ENCODE results near the gene PELI3.
"Not testable (repeated sequence)": the region's sequence is repeated elsewhere in the genome, so short reads cannot be mapped to it uniquely, and the experiment has no call there.

Gene PELI3

DNA sequence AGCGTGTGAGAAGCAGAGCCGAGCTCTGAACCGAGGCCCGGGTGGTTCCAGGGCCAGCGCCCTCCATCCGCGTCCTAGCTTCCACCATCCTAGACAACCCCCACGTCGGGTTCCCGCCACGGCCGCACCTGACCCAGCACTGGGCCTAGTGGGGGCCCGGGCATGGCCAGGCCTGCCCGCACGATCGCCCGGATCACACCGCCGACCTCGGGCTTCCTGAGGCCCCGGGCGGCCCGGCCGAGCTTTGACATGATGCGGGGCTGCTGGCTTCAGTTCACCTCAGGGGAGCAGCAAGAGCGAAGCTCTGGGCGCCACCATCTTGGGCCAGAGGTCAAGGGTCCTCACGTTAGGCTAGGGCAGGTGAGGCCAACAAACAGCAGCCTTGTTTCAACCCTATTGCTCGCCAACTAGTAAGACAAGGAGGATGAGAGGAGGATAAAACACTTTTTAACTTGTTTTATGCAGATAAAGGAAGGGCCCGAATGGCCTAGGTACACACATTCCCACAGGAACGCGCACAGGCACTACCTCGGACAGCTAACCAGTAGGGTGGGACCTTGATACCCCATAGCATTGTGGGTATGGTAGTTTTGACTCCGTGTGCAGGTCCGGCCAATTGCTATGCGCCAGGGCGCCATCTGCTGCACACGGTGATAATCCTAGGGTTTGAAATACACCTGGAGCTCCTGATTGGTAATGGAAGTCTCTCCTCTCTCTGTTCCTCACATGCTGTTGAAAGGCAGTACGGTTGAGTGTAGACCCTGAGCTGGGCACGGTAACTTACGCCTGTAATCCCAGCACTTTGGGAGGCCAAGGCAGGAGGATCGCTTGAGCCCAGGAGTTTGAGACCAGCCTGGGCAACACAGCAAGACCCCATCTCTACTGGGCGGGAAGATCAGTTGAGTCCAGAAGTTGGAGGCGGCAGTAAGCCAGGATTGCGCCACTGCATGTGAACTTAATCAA lies 27.9 kb upstream of the PELI3 start, which contains the start of gene MRPL11:
TSS of gene MRPL11 (minus strand) at position 345 of the 963 bp plus-strand sequence. CDS start at position 251, 94 bp downstream.
- DNase-seq (ENCODE audit: low read depth), result peak; percentile 94
- peak within 1 kb of the TSS; percentile 66 for H3K4me3 ChIP-seq (replicated peaks; ENCODE audit: low read depth, low read length)
- TF ChIP-seq, protein P1, sequence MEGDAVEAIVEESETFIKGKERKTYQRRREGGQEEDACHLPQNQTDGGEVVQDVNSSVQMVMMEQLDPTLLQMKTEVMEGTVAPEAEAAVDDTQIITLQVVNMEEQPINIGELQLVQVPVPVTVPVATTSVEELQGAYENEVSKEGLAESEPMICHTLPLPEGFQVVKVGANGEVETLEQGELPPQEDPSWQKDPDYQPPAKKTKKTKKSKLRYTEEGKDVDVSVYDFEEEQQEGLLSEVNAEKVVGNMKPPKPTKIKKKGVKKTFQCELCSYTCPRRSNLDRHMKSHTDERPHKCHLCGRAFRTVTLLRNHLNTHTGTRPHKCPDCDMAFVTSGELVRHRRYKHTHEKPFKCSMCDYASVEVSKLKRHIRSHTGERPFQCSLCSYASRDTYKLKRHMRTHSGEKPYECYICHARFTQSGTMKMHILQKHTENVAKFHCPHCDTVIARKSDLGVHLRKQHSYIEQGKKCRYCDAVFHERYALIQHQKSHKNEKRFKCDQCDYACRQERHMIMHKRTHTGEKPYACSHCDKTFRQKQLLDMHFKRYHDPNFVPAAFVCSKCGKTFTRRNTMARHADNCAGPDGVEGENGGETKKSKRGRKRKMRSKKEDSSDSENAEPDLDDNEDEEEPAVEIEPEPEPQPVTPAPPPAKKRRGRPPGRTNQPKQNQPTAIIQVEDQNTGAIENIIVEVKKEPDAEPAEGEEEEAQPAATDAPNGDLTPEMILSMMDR (IDR thresholded peaks at IDR 0.05; ENCODE audit: low read length, missing control alignments), result peak; percentile 74

DNA sequence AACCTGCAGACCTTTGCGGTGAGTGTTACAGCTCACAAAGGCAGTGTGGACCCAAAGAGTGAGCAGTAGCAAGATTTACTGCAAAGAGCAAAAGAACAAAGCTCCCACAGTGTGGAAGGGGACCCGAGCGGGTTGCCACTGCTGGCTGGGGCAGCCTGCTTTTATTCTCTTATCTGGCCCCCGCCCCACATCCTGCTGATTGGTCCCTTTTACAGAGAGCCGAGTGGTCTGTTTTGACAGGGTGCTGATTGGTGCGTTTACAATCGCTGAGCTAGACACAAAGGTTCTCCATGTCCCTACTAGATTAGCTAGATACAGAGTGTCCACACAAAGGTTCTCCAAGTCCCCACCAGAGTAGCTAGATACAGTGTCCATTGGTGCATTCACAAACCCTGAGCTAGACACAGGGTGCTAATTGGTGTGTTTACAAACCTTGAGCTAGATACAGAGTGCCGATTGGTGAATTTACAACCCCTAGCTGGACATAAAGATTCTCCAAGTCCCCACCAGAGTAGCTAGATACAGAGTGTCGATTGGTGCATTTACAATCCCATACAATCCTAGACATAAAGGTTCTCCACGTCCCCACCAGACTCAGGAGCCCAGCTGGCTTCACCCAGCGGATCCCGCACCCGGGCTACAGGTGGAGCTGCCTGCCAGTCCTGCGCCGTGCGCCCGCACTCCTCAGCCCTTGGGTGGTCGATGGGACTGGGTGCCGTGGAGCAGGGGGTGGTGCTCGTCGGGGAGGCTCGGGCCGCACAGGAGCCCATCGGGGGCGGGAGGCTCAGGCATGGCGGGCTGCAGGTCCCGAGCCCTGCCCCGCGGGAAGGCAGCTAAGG lies 26.4 kb upstream of the PELI3 start:
- not testable (repeated sequence) for DNase-seq (ENCODE audit: low read depth); H3K4me3 ChIP-seq (replicated peaks; ENCODE audit: low read depth, low read length)

DNA sequence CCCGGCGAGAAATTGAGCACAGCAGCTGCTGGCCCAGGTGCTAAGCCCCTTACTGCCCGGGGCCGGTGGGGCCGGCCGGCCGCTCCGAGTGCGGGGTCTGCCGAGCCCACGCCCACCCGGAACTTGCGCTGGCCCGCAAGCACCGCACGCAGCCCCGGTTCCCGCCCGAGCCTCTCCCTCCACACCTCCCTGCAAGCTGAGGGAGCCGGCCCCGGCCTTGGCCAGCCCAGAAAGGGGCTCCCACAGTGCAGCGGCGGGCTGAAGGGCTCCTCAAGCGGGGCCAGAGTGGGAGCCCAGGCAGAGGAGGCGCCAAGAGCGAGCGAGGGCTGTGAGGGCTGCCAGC lies 25.8 kb upstream of the PELI3 start:
- not testable (repeated sequence) for DNase-seq (ENCODE audit: low read depth); H3K4me3 ChIP-seq (replicated peaks; ENCODE audit: low read depth, low read length)

DNA sequence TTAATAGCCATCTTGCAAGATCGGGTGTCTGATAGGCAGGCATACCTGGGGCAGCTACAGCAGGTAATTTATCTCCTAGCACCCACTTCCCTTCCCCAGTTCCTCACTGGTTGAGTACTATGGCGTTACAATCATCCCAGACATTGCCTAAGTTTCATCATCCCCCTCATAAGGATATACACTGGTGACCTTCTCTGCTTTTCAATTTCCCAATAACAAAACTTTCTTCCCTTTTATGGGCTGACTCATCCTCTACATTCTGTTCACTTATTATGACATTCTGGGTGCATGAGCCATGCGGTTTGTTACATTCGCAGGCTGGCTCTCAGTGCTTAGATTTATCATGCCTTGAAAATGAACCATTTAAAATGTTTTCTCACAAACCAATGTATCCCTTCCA lies 23.1 kb upstream of the PELI3 start:
- no peak overlapping the region for H3K4me3 ChIP-seq (replicated peaks; ENCODE audit: low read depth, low read length)
- TF ChIP-seq, protein P1 (IDR thresholded peaks at IDR 0.05; ENCODE audit: low read length, missing control alignments), result no peak
- peak; percentile 68 for DNase-seq (ENCODE audit: low read depth)

DNA sequence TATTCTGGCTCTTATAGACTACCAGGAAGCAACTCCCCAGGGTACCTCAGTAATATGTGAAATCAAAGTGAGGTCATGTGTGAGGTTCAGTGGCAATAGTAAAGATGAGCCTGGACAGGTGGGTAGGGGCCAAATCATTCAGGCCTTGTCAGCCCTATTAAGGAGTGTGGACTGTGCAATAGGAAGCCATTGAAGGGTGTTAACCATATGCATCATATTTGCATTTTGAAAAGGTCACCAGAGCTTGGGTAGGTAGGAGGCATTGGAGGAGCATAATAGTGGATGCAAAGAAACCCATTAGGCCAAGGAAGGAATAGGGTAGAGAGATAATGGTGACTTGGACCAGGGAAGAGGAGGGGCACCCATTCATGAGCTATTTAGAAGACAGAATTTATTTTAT lies 19.7 kb upstream of the PELI3 start:
- no peak for DNase-seq (ENCODE audit: low read depth)
- no peak overlapping the region for H3K4me3 ChIP-seq (replicated peaks; ENCODE audit: low read depth, low read length)
- TF ChIP-seq, protein P1 (IDR thresholded peaks at IDR 0.05; ENCODE audit: low read length, missing control alignments), result no peak

DNA sequence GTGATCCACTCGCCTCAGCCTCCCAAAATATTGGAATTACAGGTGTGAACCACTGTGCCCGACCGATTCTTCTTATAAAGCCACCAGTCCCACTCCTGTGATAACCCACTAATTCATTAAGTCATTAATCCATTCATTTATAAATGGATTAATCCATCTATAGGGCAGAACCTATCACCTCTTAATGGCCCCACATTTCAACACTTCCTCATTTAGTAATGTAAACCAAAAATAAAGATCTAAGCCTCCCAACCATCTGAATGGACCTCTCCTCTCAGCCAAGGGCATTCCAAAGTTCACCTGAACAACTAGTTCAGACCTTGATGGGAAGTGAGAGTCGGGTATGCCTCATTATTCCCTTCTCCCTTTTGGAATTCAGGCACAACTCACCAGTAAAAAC lies 18.2 kb upstream of the PELI3 start:
- no peak for DNase-seq (ENCODE audit: low read depth)
- TF ChIP-seq, protein P1 (IDR thresholded peaks at IDR 0.05; ENCODE audit: low read length, missing control alignments), result no peak
- no peak overlapping the region for H3K4me3 ChIP-seq (replicated peaks; ENCODE audit: low read depth, low read length)

DNA sequence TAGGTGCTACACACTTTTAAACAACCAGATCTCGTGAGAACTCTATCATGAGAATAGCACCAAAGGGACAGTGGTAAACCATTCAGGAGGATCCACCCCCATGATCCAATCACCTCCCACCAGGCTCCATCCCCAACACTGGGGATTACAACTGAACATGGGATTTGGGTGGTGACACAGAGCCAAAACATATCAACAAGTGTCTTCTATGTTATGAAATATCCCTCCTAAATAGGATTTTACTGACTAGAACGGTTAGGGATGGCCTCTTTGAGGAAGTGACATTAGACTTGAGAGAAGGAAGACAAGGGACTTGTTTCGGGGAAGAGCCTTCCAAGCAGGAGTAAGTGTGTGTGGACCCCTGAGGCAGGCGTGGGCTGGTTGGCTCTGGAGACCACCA lies 16.1 kb upstream of the PELI3 start:
- TF ChIP-seq, protein P1 (IDR thresholded peaks at IDR 0.05; ENCODE audit: low read length, missing control alignments), result no peak
- H3K4me3 ChIP-seq (replicated peaks; ENCODE audit: low read depth, low read length), result no peak overlapping the region
- DNase-seq (ENCODE audit: low read depth), result no peak
